HG03064 (cell line): ENCODE results near the gene RNMT.
"Not testable (repeated sequence)": the region's sequence is repeated elsewhere in the genome, so short reads cannot be mapped to it uniquely, and the experiment has no call there.

Experiments
- ATAC-seq: cut with Tn5 transposase; IDR thresholded peaks from one replicate; pipeline ENCODE4 v1.9.1; 2021; ENCODE audit warnings: low read depth; ENCODE audit not compliant: unreplicated experiment

The RNMT gene

DNA sequence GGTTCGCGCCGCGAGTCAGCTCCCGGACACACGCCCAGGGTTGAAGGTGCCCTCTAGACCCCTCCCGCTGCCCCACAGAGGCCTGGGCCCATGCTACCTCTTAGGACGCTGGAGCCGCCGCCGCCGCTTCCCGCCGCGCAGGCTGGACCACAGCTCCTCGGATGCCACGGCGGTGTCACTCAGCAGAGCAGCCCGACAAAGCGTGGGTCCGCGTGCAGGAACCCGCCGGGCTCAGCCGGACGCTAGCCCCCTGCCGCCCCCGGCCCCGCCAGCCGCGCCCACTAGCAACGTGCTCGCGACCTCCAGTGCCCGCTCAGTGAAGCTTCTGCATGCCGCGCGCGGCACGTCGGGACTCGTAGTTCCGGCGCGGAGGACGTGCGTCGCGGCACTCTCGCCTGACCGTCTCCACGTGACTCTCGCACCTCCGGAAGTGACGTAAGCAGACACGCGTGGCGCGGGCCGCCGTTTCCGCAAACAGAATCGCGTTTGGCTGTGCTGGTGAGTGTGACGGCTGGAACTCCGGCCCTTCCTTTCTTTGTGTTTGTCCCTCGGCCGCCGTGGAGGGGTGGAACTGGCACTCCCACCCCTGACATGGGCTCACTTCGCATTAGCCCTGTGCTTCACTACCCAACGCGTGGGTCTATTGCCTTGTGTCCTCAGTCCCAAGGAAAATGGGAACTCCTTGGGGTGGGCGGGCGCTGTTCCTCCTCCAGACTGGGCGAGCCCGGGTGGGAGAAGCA is at the start of gene RNMT, which contains the start of gene FAM210A:
TSS of gene RNMT (plus strand) at position 442 of the 740 bp plus-strand sequence. CDS start 4,845 bp downstream, outside the sequence.
TSS of gene FAM210A (minus strand) at position 327 of the 740 bp plus-strand sequence. CDS start 44,481 bp downstream, outside the sequence.
- ATAC-seq: peak; percentile 90

DNA sequence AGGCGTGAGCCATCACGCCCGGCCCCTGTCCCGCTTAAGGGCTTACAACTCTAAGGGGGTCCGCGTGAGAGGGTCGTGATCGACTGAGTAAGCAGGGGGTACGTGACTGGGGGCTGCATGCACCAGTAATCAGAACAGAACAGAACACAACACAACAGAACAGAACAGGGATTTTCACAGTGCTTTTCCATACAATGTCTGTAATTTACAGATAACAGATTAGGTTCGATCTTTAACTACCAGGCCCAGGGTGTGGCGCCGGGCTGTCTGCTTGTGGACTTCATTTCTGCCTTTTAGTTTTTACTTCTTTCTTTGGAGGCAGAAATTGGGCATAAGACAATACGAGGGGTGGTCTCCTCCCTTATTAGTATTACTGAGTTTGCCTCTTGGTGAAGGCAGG is 49.1 kb upstream of the RNMT start:
- not testable (repeated sequence) for ATAC-seq

DNA sequence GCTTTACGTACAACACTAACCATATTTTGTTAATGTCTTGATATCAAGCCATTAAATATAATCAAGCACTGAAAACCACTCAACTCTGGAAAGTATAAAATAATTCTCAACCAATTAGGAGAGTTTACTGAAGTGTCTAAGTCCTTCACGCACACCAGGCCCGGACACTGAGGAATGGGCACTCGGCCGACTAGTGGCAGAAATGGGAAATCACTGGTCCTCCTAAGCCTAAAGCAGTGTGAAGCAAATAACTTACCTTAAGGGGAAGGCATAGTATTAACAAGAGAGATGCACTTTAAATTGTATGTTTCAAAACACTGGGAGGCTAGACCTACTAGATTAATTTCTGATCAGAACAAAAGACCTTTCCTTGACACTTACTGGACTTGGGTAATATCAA is 45.9 kb upstream of the RNMT start:
- no peak for ATAC-seq

DNA sequence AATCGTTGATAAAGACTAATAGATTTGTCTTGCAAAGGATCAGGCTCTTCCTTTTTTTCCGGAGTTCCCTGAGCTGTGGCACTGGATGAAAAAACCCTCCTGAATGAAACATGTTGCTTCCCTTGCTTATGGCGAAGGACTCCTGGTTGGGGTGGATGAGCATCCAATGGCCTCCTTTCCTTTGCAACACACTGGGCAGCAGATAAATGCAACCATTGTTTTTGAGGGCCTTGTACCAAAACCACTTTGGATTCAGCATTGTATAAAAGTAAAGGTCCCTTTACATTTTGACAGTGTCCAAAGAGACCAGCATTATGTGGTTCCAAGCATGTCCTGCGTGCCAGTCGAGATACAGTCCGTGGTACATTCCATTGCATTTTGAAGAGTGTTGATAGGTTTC is 44.8 kb upstream of the RNMT start:
- ATAC-seq: no peak

DNA sequence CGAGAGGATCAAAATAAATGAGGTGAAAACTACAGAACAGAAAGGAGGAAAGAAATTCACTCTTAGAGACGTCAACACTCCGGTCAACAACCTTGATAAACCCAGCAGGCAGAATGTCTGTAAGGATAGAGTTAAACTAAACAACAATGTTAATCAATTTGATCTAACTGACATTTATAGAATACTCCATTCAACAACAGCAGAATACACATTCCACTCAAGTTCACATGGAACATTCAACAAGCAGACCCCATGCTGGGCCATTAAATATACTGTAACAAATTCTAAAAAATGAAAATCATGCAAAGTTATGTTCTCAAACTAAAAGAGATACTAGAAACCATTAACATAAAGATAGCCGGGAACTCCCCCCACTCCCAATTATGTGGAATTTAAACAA is 41.9 kb upstream of the RNMT start:
- ATAC-seq: no peak

DNA sequence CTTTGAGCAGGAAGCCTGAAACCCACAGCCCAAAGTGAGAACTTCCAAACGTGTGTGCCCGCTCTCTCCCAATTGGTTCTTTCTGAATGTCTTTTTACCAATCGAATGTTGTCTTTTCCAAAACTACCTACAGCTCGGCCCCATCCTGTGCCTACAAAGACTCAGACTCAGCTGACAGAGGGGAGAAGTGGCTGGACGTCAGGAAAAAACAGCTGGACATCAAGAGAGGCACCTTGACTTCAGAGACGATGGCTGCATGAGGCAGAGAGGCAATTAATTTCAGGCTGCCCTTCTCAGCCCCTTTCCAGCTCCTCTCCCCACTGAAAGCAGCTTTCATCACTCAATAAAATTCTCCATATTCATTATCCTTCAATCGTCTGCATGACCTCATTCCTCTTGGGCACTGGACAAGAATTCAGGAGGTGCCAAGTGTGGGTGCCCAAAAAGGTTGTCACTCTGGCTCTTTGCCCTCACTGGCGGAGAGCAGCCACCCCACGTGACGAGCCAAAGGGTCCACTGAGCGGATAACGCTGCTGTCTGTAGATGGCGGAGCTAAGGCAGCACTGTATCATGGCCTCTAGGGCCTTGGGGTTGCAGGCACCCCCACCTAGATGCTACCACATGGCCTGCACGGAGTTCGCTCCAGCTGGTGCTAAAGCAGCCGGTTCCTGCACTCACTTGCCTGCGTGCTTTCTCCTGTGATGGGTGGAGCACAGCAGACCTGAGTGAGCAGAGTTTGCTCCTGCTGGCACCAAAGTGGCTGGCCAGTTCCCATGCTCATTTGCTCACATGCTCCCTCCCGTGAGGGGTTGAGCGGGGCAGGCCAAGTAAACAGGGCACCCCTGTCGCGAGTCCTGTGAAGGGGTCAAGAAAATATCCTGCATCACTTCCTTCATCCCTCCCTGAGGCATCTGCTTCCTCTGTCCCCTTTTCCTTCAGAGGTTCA is 38.0 kb upstream of the RNMT start:
- ATAC-seq: no peak

DNA sequence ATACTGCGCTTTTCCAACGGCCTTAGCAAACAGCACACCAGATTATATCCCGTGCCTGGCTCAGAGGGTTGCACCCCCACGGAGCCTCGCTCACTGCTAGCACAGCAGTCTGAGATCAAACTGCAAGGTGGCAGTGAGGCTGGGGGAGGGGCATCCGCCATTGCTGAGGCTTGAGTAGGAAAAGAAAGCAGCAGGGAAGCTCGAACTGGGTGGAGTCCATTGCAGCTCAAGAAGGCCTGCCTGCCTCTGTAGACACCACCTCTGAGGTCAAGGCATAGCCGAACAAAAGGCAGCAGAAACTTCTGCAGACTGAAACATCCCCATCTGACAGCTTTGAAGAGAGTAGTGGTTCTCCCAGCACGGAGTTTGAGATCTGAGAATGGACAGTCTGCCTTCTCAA is 36.4 kb upstream of the RNMT start:
- not testable (repeated sequence) for ATAC-seq

DNA sequence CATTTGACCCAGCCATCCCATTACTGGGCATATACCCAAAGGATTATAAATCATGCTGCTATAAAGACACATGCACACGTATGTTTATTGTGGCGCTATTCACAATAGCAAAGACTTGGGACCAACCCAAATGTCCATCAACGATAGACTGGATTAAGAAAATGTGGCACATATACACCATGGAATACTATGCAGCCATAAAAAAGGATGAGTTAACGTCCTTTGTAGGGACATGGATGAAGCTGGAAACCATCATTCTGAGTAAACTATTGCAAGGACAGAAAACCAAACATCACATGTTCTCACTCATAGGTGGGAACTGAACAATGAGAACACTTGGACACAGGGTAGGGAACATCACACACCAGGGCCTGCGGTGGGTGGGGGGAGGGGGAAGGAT is 31.1 kb upstream of the RNMT start:
- ATAC-seq: not testable (repeated sequence)

DNA sequence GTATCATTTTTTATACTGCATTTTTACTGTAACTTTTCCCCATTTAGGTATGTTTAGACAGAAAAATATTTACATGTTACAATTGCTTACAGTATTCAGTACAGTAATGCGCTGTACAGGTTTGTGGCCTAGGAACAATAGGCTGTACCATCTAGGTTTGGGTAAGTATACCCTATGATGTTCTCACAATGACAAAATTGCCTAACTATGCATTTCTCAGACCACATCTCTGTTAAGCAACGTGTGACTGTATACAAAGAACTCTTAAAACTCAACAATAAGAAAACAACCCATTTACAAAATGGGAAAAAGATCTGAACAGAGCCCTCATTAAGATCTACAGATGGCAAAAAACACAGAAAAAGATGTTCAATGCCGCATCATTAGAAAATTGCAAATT is 29.5 kb upstream of the RNMT start:
- no peak for ATAC-seq

DNA sequence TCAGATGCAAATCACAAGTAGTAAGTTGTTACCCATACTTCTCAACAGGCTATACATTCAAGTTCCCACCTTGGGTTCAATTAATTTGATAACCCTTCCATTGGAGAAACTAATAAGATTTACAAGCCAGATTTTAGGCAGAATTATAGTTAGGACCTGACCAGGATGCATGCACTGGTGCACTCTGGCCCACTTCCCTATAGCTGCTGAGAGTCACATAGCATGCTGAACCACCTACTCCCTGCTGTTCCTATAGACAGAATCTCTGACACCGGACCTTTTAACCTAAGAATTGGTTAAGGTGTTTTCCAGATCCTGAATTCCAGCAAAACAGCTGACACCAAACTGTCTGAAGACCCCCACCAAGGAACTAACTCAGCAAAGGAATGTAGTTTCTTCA is 26.3 kb upstream of the RNMT start:
- no peak for ATAC-seq

DNA sequence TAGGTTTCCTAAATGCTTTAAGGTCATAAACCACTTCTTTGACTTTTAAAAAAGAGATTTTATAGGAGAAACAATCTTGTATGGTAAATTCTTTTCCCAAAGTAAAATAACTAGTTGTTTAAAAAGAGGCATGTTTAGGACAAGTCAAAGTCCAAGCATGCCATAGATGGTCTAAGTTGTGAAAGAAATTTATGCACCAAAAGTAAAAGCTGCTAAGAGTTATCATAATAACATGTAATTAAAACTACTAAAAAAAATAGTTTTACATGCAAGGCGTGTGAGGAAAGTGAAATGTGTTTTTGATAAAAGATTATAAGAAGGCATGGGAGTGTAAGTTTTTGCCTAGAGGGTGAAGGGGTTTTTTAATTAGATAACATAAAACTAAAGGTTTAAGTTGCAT is 22.6 kb upstream of the RNMT start:
- ATAC-seq: no peak

DNA sequence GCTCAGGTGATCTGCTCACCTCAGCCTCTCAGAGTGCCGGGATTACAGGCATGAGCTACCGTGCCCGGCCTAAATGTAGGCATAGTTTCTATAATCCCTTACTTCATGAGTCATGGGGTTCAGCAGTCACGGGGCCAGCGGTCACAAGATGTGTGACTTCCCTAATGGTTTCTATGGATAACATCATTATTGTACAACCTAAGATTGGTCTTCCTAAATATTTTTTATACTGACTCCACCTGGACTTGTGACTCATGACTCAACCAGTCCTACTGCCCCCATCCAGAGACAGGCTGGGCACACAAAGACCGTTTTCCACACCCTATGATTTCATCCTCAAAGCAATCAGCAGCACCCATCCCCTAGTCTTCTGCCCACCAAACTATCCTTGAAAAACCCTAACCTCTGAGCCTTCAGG is 16.1 kb upstream of the RNMT start:
- no peak for ATAC-seq

DNA sequence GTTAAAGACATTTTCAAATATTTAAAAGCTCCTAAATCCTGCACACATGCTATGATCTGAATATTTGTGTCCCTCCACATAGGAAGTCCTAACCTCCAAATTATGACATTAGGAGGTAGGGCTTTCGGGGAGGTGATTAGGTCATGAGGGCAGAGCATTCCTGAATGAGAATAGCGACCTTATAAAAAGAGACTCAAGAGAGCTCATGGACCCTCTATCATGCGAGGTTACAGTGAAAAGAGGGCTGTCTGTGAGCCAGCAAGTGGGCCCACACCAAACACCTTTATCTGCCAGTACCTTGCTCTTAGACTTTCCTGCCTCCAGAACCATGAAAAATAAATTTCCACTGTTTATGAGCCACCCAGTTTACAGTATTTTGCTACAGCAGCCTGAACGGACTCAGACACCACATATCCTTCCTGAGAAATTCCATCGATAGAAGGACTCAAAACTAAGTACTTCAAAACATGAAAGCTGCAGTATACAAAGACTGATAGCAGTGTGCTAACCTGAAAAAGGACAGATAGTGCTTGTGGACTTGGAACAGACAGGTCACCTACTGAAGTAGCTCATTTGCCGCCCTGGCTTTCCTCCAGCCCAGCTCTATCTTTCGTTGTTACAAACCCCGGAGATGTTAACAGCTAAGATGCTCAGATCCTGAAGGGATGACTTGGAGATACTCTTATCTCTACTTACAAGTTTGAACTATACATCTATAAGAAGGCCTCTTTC is 13.9 kb upstream of the RNMT start:
- no peak for ATAC-seq

DNA sequence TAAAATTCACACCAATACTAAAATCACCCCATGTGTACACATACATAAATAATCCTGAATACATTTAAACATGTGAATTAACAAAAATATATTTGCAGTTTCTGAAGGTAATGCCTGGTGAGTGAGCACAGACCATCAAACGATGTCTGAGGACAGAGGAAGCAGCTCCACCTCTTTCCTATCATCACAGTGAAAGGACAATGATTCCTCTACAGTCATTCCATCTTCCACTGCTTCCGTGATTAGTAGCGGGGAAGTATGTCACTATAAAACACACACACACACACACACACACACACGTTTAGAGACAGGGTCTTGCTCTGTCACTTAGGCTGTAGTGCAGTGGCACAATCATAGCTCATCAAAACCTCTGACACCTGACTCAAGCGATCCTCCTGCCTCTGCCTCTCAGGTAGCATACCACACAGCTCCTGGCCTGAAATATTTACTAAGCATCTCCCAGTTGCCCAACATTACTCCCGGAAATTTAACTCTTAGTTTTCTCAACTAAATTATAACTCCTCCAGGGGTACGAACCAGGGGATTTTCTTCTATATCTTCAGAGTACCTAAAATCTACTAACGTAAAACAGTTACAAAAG is 12.9 kb upstream of the RNMT start:
- no peak for ATAC-seq

DNA sequence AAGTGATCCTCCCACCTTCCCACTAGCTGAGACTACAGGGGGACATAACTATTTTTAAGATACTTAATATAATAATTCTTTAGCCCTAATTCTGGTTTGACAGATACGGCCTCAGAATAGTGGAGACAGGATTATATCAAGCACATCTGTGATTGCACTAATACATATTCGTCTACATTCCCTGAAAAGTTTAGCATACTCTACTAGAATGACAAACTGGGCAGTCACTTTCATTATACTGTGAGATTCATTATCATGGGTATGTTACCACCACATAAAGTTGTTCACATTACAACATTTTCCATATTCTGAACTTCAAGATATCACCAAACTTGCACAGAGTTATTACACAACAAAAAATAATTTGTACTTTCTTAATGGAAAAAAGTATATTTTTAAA is 11.1 kb upstream of the RNMT start:
- ATAC-seq: no peak

DNA sequence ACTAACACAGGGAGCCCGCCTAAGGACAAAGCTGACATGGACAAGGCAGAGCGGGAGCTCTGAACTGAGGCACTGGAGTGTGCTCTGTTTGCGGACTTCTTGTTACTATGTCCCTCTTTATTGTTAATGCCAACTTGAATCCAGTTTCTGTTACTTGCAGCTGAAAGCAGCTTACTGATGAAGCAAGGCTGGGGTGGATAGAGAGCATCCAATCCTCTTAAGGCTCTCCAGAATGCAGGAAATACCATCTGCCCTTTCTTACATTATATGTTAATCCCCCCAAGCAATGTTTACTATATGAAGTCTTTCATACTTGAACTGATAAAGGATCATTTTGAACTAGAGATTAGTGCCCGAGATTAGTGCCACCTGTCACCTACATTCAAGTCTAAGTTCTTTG is 9.6 kb upstream of the RNMT start:
- ATAC-seq: no peak

DNA sequence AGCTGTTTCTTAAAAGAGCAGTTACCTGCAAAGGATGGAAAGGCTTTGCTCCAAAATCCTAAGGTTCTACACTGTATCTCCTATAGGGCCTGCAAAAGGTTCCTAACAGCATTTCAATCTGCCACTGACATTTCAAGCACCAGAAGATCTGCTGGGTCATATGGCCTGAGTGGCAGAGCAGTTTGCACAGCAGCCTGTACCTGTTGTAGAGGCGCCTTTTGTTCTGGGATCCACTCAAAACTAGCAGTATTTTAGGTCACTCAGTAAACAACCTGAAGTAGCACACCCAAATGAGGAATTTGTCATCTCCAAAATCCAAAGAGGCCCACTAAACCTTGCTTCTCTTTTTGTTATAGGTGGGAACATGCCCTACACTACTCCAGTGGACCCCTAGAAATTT is 6.3 kb upstream of the RNMT start:
- ATAC-seq: no peak

DNA sequence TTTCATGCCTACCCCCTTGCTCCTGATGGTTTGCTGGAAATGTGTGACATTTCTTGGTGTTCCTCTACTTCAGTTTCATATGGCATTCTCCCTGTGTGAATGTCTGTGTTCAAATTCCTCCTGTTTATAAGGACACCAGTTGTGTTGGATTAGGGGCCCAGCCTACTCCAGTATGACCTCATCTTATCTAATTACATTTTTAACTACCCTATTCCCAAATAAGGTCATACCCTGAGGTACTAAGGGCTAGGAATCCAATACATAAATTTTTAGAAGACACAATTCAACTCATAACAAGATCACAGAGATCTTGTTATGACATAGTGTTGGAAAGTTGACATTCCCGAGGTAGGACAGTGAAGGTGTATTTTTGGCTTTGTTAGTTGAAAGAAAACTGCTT is 5.6 kb upstream of the RNMT start:
- ATAC-seq: no peak

DNA sequence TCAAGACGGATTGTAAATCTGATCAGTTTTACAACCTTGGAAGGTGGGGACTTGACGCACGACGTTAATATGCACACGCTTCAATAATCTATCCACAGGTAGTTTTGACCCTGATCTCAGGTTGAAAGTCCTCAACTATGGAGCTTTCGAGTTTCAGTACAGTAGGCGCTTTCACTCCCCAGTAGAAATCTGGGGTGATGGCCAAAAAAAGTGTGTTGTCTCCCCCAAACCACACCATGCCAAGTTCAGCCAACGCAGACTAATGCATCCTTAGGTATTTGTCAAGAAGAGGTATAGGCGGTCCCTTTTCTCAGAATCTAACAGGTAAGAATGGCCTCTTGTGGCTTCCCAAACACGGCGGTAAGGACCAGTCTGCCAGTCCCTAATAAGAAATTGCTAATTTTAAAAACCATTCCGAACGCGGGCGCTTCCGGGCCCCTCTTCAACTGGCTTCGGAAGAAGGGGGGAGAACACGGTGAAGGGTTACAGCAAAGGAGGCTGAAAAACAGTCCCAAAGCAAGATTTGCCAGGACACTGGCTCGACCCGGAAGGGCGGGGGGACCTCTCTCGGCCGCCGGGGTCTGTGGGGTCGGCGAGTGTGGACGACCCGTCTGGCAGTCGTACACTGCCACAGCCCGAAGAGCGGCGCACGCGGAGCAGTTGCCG is 774 bp upstream of the RNMT start:
- no peak for ATAC-seq

DNA sequence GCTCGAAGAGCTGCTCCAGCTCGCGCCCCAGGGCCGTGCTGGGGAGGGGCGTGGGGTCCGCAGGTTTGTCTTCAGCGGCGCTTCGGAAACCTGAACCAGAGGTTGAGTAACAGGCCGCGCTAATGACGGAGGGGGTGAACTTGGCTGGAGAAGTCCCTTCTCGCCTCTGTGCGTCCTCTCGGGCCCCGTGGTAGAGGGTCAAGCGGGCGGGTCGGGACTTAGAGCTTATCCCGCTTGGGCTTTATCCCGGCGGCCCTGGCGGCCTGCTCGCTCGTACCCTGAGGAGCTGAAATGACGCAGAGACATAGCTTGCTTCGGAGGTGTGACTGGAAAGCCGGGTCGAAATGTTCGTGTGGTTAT is 479 bp downstream of the RNMT start:
- ATAC-seq: peak; percentile 7
